ENCODE data around the gene FRMD4B. TPM values are rescaled to one million over a fixed set of nuclear protein-coding genes. Genes with fewer than 3 reads are reported as not detected.

The FRMD4B gene
- total and polyA plus RNA-seq, 10 of the 15 experiments (the other 5 are each of a cell fraction or from before 2014, with no cell fraction given) = 3.9 to 11.4 (median 8.0) TPM

GRCh38 chr3:69246612-69247011 lies 139.3 kb downstream of the FRMD4B start (continued):
- TF ChIP-seq ZNF687 (IDR thresholded peaks at IDR 0.05) (no peak), CHD4 (IDR thresholded peaks at IDR 0.05) (no peak), NKRF (conservative IDR thresholded peaks at IDR 0.05) (no peak), FOXM1 (IDR thresholded peaks at IDR 0.05; ENCODE audit: low read depth, low read length) (no peak), SIN3A (IDR thresholded peaks at IDR 0.05; ENCODE audit: low read depth, low read length) (no peak), PAX8 (IDR thresholded peaks at IDR 0.05) (no peak), USF2 (IDR thresholded peaks at IDR 0.05; ENCODE audit: borderline replicate concordance, low read depth, low read length) (no peak), NRF1 (conservative IDR thresholded peaks at IDR 0.05; ENCODE audit: low read depth, low read length) (no peak), SUZ12 (IDR thresholded peaks at IDR 0.05; ENCODE audit: unreplicated experiment) (no peak)
